H1 (cell line): ENCODE data around the gene SMPD2. TPM values are rescaled to one million over a fixed set of nuclear protein-coding genes. Genes with fewer than 3 reads are reported as not detected.

Source experiments
- CTCF ChIA-PET: fragments of 300-600 bp; sonication (Branson Sonifier 250); formaldehyde crosslinking; loops from one replicate; lab custom pipeline; 2021; ENCODE audit not compliant: partially characterized antibody; lab: Charles Lee
- POLR2A ChIA-PET: fragments of 300-600 bp; sonication (Branson Sonifier 250); formaldehyde crosslinking; loops from one replicate; lab custom pipeline; 2021; ENCODE audit warnings: inconsistent platforms; ENCODE audit not compliant: partially characterized antibody; lab: Charles Lee
- DNase-seq, 2 experiments: peaks; one replicate each; pipeline versions ENCODE4 v3.0.0 to v3.0.0-alpha.2; 2010 to 2022; ENCODE audit warnings: low spot score in 2 of 2, low read depth in 1 of 2, mixed read lengths in 1 of 2
- FAIRE-seq: peaks from 2 replicates; lab custom pipeline; 2011; peaks lifted over from hg19 to GRCh38; lab: Jason Lieb, UNC
- H2AFZ ChIP-seq: 2 replicates; pipeline ENCODE4 v1.8.1; 2012; ENCODE audit warnings: low read length, inconsistent platforms
- H2AK5ac ChIP-seq: 2 replicates; pipeline ENCODE4 v1.6.1; 2013; ENCODE audit warnings: low read depth, low read length
- H2BK120ac ChIP-seq: replicated peaks from 2 replicates; pipeline ENCODE3; 2013; ENCODE audit warnings: low read depth, low read length, inconsistent platforms
- H2BK12ac ChIP-seq: 2 replicates; pipeline ENCODE4 v1.6.1; 2013; ENCODE audit warnings: low read depth, low read length
- H2BK15ac ChIP-seq: 2 replicates; pipeline ENCODE4 v1.6.1; 2013; ENCODE audit warnings: low read length
- H2BK20ac ChIP-seq: 2 replicates; pipeline ENCODE4 v1.6.1; 2013; ENCODE audit warnings: low read length
- H2BK5ac ChIP-seq: 2 replicates; pipeline ENCODE4 v1.6.1; 2013; ENCODE audit warnings: low read depth, low read length
- H3K14ac ChIP-seq: 2 replicates; pipeline ENCODE4 v1.6.1; 2013; ENCODE audit warnings: inconsistent platforms; ENCODE audit not compliant: insufficient read length
- H3K18ac ChIP-seq: 2 replicates; pipeline ENCODE4 v1.6.1; 2013; ENCODE audit warnings: low read length; ENCODE audit errors: extremely low read depth
- H3K23ac ChIP-seq: 2 replicates; pipeline ENCODE4 v1.6.1; 2013; ENCODE audit warnings: inconsistent platforms; ENCODE audit not compliant: insufficient read length
- H3K23me2 ChIP-seq: 2 replicates; pipeline ENCODE4 v1.6.1; 2013; ENCODE audit warnings: low read depth, low read length
- H3K27ac ChIP-seq: 2 replicates; pipeline ENCODE4 v1.6.1; 2011; ENCODE audit warnings: low read depth, low read length, inconsistent platforms
- H3K27me3 ChIP-seq, 4 experiments: replicated peaks in 1 of 4; 1 replicate in 1 of 4; 2 replicates in 3 of 4; pipeline versions ENCODE4 v1.6.1 to v1.8.1; 2011 to 2013; ENCODE audit warnings: low read length in 3 of 4, mild to moderate bottlenecking in 3 of 4, inconsistent platforms in 2 of 4, mixed read lengths in 2 of 4, moderate library complexity in 1 of 4; ENCODE audit not compliant: control insufficient read depth in 3 of 4, insufficient read depth in 3 of 4; ENCODE audit errors: extremely low read depth in 1 of 4
- H3K36me3 ChIP-seq, 4 experiments: 2 replicates each; pipeline versions ENCODE4 v1.6.1 to v1.8.1; 2011 to 2013; ENCODE audit warnings: mild to moderate bottlenecking in 4 of 4, low read length in 3 of 4, moderate library complexity in 2 of 4, control low read depth in 1 of 4, inconsistent platforms in 1 of 4; ENCODE audit not compliant: insufficient read depth in 4 of 4, control insufficient read depth in 2 of 4
- H3K4ac ChIP-seq: replicated peaks from 2 replicates; pipeline ENCODE3; 2013; ENCODE audit warnings: low read length, low read depth, mixed read lengths, inconsistent platforms; ENCODE audit not compliant: insufficient read length
- H3K4me1 ChIP-seq, 4 experiments: replicated peaks in 1 of 4; 1 replicate in 1 of 4; 2 replicates in 3 of 4; pipeline versions ENCODE4 v1.6.1 to v1.8.1; 2011 to 2013; ENCODE audit warnings: low read length in 3 of 4, inconsistent platforms in 2 of 4, mixed read lengths in 1 of 4; ENCODE audit not compliant: insufficient read depth in 4 of 4, control insufficient read depth in 3 of 4
- H3K4me2 ChIP-seq, 2 experiments: 2 replicates each; pipeline versions ENCODE4 v1.6.1 to v1.8.1; 2011 to 2013; ENCODE audit warnings: low read depth in 2 of 2, low read length in 2 of 2, control low read depth in 1 of 2, inconsistent platforms in 1 of 2, mild to moderate bottlenecking in 1 of 2; ENCODE audit not compliant: insufficient read depth in 1 of 2
- H3K4me3 ChIP-seq, 4 experiments: fragments of 200-600, 300-600 bp in 1 of 4; sonication (generic), shearing (Covaris generic), sonication (Bioruptor Twin) in 1 of 4; 2 replicates each; pipeline versions ENCODE4 v1.5.1 to v1.8.1; 2011 to 2016; ENCODE audit warnings: low read length in 4 of 4, low read depth in 3 of 4, control low read depth in 2 of 4, inconsistent platforms in 2 of 4, mild to moderate bottlenecking in 2 of 4, mixed read lengths in 1 of 4, moderate library complexity in 1 of 4; ENCODE audit not compliant: insufficient read depth in 2 of 4; ENCODE audit errors: extremely low read depth in 1 of 4
- H3K56ac ChIP-seq: replicated peaks from 2 replicates; pipeline ENCODE3; 2013; ENCODE audit warnings: low read depth, mild to moderate bottlenecking, mixed read lengths, low read length, inconsistent platforms; ENCODE audit not compliant: insufficient read length
- H3K79me1 ChIP-seq: 2 replicates; pipeline ENCODE4 v1.6.1; 2013; ENCODE audit warnings: low read depth, low read length, control low read depth
- H3K79me2 ChIP-seq, 2 experiments: 2 replicates each; pipeline versions ENCODE4 v1.6.1 to v1.8.1; 2012 to 2013; ENCODE audit warnings: low read length in 2 of 2, mild to moderate bottlenecking in 2 of 2, inconsistent platforms in 1 of 2; ENCODE audit not compliant: insufficient read depth in 2 of 2, control insufficient read depth in 1 of 2
- H3K9ac ChIP-seq, 4 experiments: replicated peaks in 1 of 4; 1 replicate in 1 of 4; 2 replicates in 3 of 4; pipeline versions ENCODE4 v1.6.1 to v1.8.1; 2011 to 2013; ENCODE audit warnings: low read depth in 3 of 4, low read length in 3 of 4, control low read depth in 2 of 4, mild to moderate bottlenecking in 2 of 4, moderate library complexity in 2 of 4, inconsistent platforms in 1 of 4; ENCODE audit errors: extremely low read depth in 1 of 4
- H3K9me3 ChIP-seq, 2 experiments: 2 replicates each; pipeline versions ENCODE4 v1.6.1 to v1.8.1; 2012 to 2013; ENCODE audit warnings: mild to moderate bottlenecking in 2 of 2, moderate library complexity in 2 of 2, control low read depth in 1 of 2, inconsistent platforms in 1 of 2, low read depth in 1 of 2, low read length in 1 of 2, mixed read lengths in 1 of 2; ENCODE audit not compliant: insufficient read depth in 2 of 2
- H4K20me1 ChIP-seq, 2 experiments: replicated peaks in 1 of 2; 2 replicates each; pipeline versions ENCODE3 to v1.8.1; 2011 to 2013; ENCODE audit warnings: inconsistent platforms in 2 of 2, low read length in 2 of 2, mild to moderate bottlenecking in 1 of 2; ENCODE audit not compliant: insufficient read depth in 2 of 2, control insufficient read depth in 1 of 2
- H4K5ac ChIP-seq: 2 replicates; pipeline ENCODE4 v1.6.1; 2013; ENCODE audit warnings: low read length, low read depth, mixed read lengths, inconsistent platforms; ENCODE audit not compliant: insufficient read length
- H4K8ac ChIP-seq: 2 replicates; pipeline ENCODE4 v1.8.0; 2013; ENCODE audit warnings: mild to moderate bottlenecking, moderate library complexity, low read length, inconsistent platforms; ENCODE audit not compliant: insufficient read depth; ENCODE audit errors: extremely low read depth
- H4K91ac ChIP-seq: replicated peaks from 2 replicates; pipeline ENCODE3; 2013; ENCODE audit warnings: low read length, mixed read lengths, inconsistent platforms; ENCODE audit not compliant: insufficient read length
- CBX5 ChIP-seq: fragments of 300-800, 300-1000 bp; sonication (generic); IDR thresholded peaks from 2 replicates; pipeline ENCODE4 v1.7.1; 2016; ENCODE audit warnings: antibody characterized with exemption, low read length, low read depth
- CTCF ChIP-seq, 3 experiments: IDR thresholded peaks; 1 replicate in 2 of 3; 2 replicates in 1 of 3; pipeline versions ENCODE4 v1.5.1 to v1.6.1; 2011; ENCODE audit warnings: low read length in 3 of 3, mild to moderate bottlenecking in 3 of 3, inconsistent platforms in 2 of 3, low read depth in 1 of 3, moderate library complexity in 1 of 3; ENCODE audit not compliant: insufficient read depth in 1 of 3; ENCODE audit errors: control extremely low read depth in 1 of 3
- RAD21 ChIP-seq, 2 experiments: IDR thresholded peaks in 1 of 2; conservative IDR thresholded peaks in 1 of 2; 2 replicates each; pipeline ENCODE4 v1.6.1; 2011; ENCODE audit warnings: low read depth in 2 of 2, low read length in 2 of 2, improper control_type of control experiment in 1 of 2, inconsistent platforms in 1 of 2, mild to moderate bottlenecking in 1 of 2, moderate library complexity in 1 of 2
- WGBS, 2 experiments: shearing (Covaris generic) in 1 of 2; methylation state at CpG; one replicate each; pipeline versions ENCODE4 v1.1.6 to v1.1.7; 2013 to 2015; ENCODE audit warnings: low lambda C conversion rate in 2 of 2, mixed read lengths in 2 of 2, inconsistent platforms in 1 of 2, low coverage in 1 of 2, missing lambda C conversion rate in 1 of 2; ENCODE audit not compliant: insufficient replicate concordance in 2 of 2, insufficient coverage in 1 of 2, insufficient read length in 1 of 2; ENCODE audit errors: extremely low coverage in 1 of 2, missing lambda C conversion rate in 1 of 2; 5-methylcytosine and 5-hydroxymethylcytosine counted together
- polyA plus RNA-seq, 7 experiments: library from polyadenylated mRNA; depleted of rRNA in 3 of 7; stranded (reverse) in 5 of 7; unstranded in 2 of 7; fragments of >200 nt in 5 of 7; fragments of 200-250 nt in 2 of 7; gene quantifications; 1 replicate in 5 of 7; 2 replicates in 1 of 7; 4 replicates in 1 of 7; pipeline versions ENCODE4 v1.2.1 to v1.2.3, GENCODE V29; 2011 to 2013; ENCODE audit warnings: missing spikeins in 2 of 7, mixed read lengths in 2 of 7
- total RNA-seq: library from RNA; stranded (reverse); fragmentation: NEBNext Ultra II Directional; extraction: Animal tissue kit (Norgen Biotek cat#: 25700); gene quantifications from 2 replicates; pipeline ENCODE4 v1.2.1, GENCODE V29; 2021

SMPD2 gene
- total and polyA plus RNA-seq, 2 of the 8 experiments (the other 6 are each of a cell fraction or from before 2014, with no cell fraction given) = 11.5 to 17.2 TPM

DNA sequence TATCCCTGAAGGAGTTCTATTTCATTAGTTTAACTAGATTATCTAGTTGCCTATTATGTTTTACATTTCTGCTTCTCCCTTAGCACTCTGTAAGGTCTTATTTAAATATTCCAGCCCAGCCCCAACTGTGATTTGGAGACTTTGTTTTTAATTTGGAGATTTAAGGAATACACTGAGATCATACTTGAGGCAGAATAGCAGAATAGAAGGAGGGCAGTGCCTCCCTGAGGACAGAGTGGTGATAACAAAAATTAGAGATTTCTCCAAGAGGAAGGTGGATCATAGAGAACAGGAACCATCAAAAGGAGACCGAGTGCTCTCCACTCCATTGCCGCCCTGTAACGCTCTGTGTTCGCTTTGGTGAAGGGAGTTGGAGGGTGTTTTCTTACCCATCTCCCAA, 43.5 kb upstream of the SMPD2 start:
- H3K4me2 ChIP-seq = no peak overlapping the region
- no peak for FAIRE-seq
- no peak overlapping the region for H3K14ac ChIP-seq
- no peaks in the 10 kb centered on the region for H4K20me1 ChIP-seq
- peak; percentile 68 to 71 for TF ChIP-seq RAD21 (IDR thresholded peaks at IDR 0.05 in 1 of 2, conservative IDR thresholded peaks at IDR 0.05 in 1 of 2; ENCODE audit: low read depth in 2 of 2, low read length in 2 of 2)
- peak in 2 of 3 experiments; percentile 29 to 30; a peak in 2 of 4 replicates for TF ChIP-seq CTCF (IDR thresholded peaks at IDR 0.05; ENCODE audit: control extremely low read depth in 1 of 3, insufficient read depth in 1 of 3, low read depth in 1 of 3, low read length in 3 of 3)
- no peak for TF ChIP-seq CBX5
- H3K9me3 ChIP-seq = no peaks in the 10 kb centered on the region
- H2BK5ac ChIP-seq = no peak overlapping the region
- ChIA-PET POLR2A (interaction anchor here (0.7 to 1.3 kb wide), 4 partner anchors 8 to 26 kb away, joined by 3 to 4 read pairs (median 3); partner anchors contain the start of gene CD164), CTCF (interaction anchor here (0.6 to 6.1 kb wide), 14 partner anchors 13 to 938 kb away, joined by 3 to 62 read pairs (median 3); partner anchors contain the start of gene CD164)
- H2BK12ac ChIP-seq = no peak overlapping the region
- no peak overlapping the region for H3K9ac ChIP-seq
- no peak overlapping the region for H2BK20ac ChIP-seq
- H3K79me1 ChIP-seq = no peaks in the 10 kb centered on the region
- DNase-seq = no peak
- H3K36me3 ChIP-seq = no peaks in the 10 kb centered on the region
- no peak overlapping the region for H2BK15ac ChIP-seq
- 85% methylated on average over 4 of the region's 4 CpGs; no CpG with 5 or more reads in 1 of the 2 experiments for WGBS, 2 experiments
- H4K8ac ChIP-seq = no peak overlapping the region
- no peak overlapping the region for H3K27ac ChIP-seq
- no peaks in the 10 kb centered on the region for H3K79me2 ChIP-seq
- H3K4me3 ChIP-seq = no peak overlapping the region
- H3K18ac ChIP-seq = no peak overlapping the region
- no peak overlapping the region for H3K4ac ChIP-seq
- H2BK120ac ChIP-seq = no peak overlapping the region
- H4K5ac ChIP-seq = no peak overlapping the region
- H2AK5ac ChIP-seq = no peak overlapping the region
- H3K27me3 ChIP-seq = no peaks in the 10 kb centered on the region
- no peak overlapping the region for H3K56ac ChIP-seq
- H3K23ac ChIP-seq = no peak overlapping the region
- no peaks in the 10 kb centered on the region for H3K23me2 ChIP-seq
- no peaks in the 10 kb centered on the region for H3K4me1 ChIP-seq
- no peak overlapping the region for H4K91ac ChIP-seq
- H2AFZ ChIP-seq = peak overlapping the region; percentile 88; the same call in 1 of the 2 replicates
